Smooth muscle cell (in vitro differentiated cells): ENCODE measurements around the gene CPE. TPM values are rescaled to one million over a fixed set of nuclear protein-coding genes. Genes with fewer than 3 reads are reported as not detected.

Source experiments
- DNase-seq: peaks from one replicate; lab custom pipeline; 2025; ENCODE audit not compliant: unreplicated experiment; lab: John Stamatoyannopoulos, UW
- H2AFZ ChIP-seq: fragments of 200-600 bp; sonication (generic); 2 replicates; pipeline ENCODE4 v1.6.0; 2016; ENCODE audit warnings: antibody characterized with exemption, low read depth, mild to moderate bottlenecking
- H3F3A ChIP-seq: fragments of 200-600 bp; sonication (generic); 2 replicates; pipeline ENCODE4 v1.6.0; 2017; ENCODE audit warnings: antibody characterized with exemption, low read depth
- H3K27ac ChIP-seq: fragments of 200-600 bp; sonication (generic); 2 replicates; pipeline ENCODE4 v1.5.1; 2016; ENCODE audit warnings: low read depth, mild to moderate bottlenecking
- H3K27me3 ChIP-seq: fragments of 200-600 bp; sonication (generic); 2 replicates; pipeline ENCODE4 v1.6.1; 2016; ENCODE audit warnings: low read depth, mild to moderate bottlenecking
- H3K36me3 ChIP-seq: fragments of 200-600 bp; sonication (generic); 2 replicates; pipeline ENCODE4 v1.5.1; 2016; ENCODE audit warnings: low read depth
- H3K4me1 ChIP-seq: fragments of 200-600 bp; sonication (generic); 2 replicates; pipeline ENCODE4 v1.5.1; 2016; ENCODE audit warnings: low read depth
- H3K4me2 ChIP-seq: fragments of 200-600 bp; sonication (generic); 2 replicates; pipeline ENCODE4 v1.6.0; 2016; ENCODE audit warnings: mild to moderate bottlenecking
- H3K4me3 ChIP-seq: fragments of 200-600 bp; sonication (generic); 2 replicates; pipeline ENCODE4 v1.5.1; 2016; ENCODE audit warnings: mild to moderate bottlenecking
- H3K79me2 ChIP-seq: fragments of 200-600 bp; sonication (generic); 2 replicates; pipeline ENCODE4 v1.6.0; 2016; ENCODE audit warnings: low read depth, mild to moderate bottlenecking
- H3K9ac ChIP-seq: fragments of 200-600 bp; sonication (generic); 2 replicates; pipeline ENCODE4 v1.6.0; 2016; ENCODE audit warnings: low read depth
- H3K9me3 ChIP-seq: fragments of 200-600 bp; sonication (generic); replicated peaks from 2 replicates; pipeline ENCODE4 v1.5.1; 2016; ENCODE audit warnings: low read depth
- H4K20me1 ChIP-seq: fragments of 200-600 bp; sonication (generic); 2 replicates; pipeline ENCODE4 v1.6.0; 2016; ENCODE audit warnings: low read depth
- WGBS: methylation state at CpG from one replicate; pipeline ENCODE4 v1.1.7; 2016; ENCODE audit warnings: low lambda C conversion rate; 5-methylcytosine and 5-hydroxymethylcytosine counted together
- polyA plus RNA-seq: library from polyadenylated mRNA; unstranded; fragments of >200 nt; fragmentation: Nextera tagmentation; extraction: Ambion mirVana; gene quantifications from 2 replicates; pipeline ENCODE4 v1.2.1, GENCODE V29; 2016
- total RNA-seq: library from RNA; depleted of rRNA; stranded (reverse); fragments of >200 nt; gene quantifications from 2 replicates; pipeline ENCODE4 v1.2.3, GENCODE V29; 2014
- TF ChIP-seq, protein P1 (sequence below): fragments of 200-600 bp; sonication (generic); IDR thresholded peaks from 2 replicates; pipeline ENCODE4 v1.5.1; 2017; ENCODE audit warnings: borderline replicate concordance, mild to moderate bottlenecking, antibody characterized with exemption; ENCODE audit not compliant: insufficient read depth, poor library complexity, severe bottlenecking

CPE gene
- total and polyA plus RNA-seq, 2 experiments from 2014 or later, result 45.9 to 47.6 TPM

DNA sequence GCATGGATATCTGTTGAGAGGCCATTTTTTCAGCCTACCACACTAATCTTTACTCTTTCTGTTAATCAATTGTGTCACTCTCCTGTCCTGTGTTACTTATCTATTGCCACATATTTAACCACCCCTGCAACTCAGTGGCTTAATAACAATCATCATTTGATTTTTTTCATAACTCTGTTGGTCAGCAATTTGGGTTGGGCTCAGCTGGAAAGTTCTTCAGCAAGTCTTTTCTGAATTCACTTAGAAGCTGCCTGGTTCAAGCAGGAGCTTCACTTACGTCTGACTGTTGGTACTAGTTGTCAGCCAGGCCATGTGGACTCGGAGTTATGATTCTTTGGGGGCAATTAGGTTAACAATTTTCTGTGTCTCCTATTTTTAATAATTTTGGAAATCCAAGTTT is 50.1 kb downstream of the CPE start:
- no peaks in the 10 kb centered on the region for H3K36me3 ChIP-seq
- no peaks in the 10 kb centered on the region for H3K9me3 ChIP-seq
- no peak for DNase-seq
- H3K9ac ChIP-seq, result no peak overlapping the region
- H2AFZ ChIP-seq, result no peak overlapping the region
- 48% methylated on average over 2 of the region's 2 CpGs for WGBS
- no peaks in the 10 kb centered on the region for H4K20me1 ChIP-seq
- H3F3A ChIP-seq, result no peaks in the 10 kb centered on the region
- TF ChIP-seq, protein P1, sequence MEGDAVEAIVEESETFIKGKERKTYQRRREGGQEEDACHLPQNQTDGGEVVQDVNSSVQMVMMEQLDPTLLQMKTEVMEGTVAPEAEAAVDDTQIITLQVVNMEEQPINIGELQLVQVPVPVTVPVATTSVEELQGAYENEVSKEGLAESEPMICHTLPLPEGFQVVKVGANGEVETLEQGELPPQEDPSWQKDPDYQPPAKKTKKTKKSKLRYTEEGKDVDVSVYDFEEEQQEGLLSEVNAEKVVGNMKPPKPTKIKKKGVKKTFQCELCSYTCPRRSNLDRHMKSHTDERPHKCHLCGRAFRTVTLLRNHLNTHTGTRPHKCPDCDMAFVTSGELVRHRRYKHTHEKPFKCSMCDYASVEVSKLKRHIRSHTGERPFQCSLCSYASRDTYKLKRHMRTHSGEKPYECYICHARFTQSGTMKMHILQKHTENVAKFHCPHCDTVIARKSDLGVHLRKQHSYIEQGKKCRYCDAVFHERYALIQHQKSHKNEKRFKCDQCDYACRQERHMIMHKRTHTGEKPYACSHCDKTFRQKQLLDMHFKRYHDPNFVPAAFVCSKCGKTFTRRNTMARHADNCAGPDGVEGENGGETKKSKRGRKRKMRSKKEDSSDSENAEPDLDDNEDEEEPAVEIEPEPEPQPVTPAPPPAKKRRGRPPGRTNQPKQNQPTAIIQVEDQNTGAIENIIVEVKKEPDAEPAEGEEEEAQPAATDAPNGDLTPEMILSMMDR, result no peak
- H3K27ac ChIP-seq, result no peak overlapping the region
- H3K4me2 ChIP-seq, result no peak overlapping the region
- no peak overlapping the region for H3K4me3 ChIP-seq
- H3K27me3 ChIP-seq, result no peaks in the 10 kb centered on the region
- H3K79me2 ChIP-seq, result no peaks in the 10 kb centered on the region
- no peaks in the 10 kb centered on the region for H3K4me1 ChIP-seq

DNA sequence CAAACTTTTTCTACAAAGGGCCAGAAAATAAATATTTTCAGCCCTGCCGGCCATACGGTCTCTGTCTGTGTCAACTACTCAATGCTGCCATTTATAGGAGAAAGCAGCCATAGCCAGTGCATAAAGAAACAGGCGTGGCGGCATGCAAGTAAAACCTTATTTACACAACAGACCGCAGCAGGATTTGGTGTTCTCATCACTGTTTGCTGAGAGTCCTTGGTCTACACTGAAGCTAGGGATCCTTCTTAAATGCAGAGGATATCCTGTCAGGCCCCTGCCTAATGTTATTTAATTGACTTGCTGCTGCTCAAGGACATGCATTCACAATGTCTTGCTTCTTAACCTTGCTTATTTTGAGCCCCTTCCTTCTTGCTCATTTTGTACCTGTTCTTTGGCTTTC is 54.7 kb downstream of the CPE start:
- no peak overlapping the region for H3K9ac ChIP-seq
- no peak for DNase-seq
- H3K9me3 ChIP-seq, result no peaks in the 10 kb centered on the region
- no peaks in the 10 kb centered on the region for H3F3A ChIP-seq
- no peaks in the 10 kb centered on the region for H3K4me1 ChIP-seq
- H2AFZ ChIP-seq, result no peak overlapping the region
- no peak overlapping the region for H3K4me2 ChIP-seq
- no peak overlapping the region for H3K27ac ChIP-seq
- TF ChIP-seq, protein P1, result no peak
- no peaks in the 10 kb centered on the region for H4K20me1 ChIP-seq
- WGBS, result 77% methylated on average over 5 of the region's 5 CpGs
- no peak overlapping the region for H3K4me3 ChIP-seq
- H3K79me2 ChIP-seq, result no peaks in the 10 kb centered on the region
- H3K27me3 ChIP-seq, result no peaks in the 10 kb centered on the region
- H3K36me3 ChIP-seq, result no peaks in the 10 kb centered on the region

DNA sequence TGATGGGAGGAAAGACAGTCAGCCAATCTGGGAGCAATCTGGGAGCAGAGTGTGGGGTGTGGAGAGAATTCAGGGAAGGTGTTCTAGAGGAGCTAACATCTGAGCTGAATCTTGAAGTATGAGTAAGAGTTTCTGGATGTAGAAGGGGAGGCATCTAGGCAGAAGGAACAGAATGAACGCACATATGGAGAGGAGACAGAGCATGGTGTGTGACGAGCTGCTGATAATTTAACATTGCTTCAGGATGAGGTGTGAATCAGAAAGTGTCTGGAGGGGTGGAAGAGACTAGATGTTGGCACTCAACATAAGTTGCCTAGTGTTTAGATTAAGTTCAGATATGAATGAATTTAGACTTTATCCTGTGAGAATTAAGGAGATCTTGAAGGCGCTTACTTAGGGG is 58.9 kb downstream of the CPE start:
- DNase-seq, result no peak
- Histone ChIP-seq H4K20me1 (no peaks in the 10 kb centered on the region), H3K4me2 (no peak overlapping the region), H3K4me1 (peaks cover 11% of the 10 kb centered on the region), H3F3A (no peaks in the 10 kb centered on the region), H3K4me3 (no peak overlapping the region), H3K27ac (no peak overlapping the region), H3K9ac (no peak overlapping the region), H2AFZ (no peak overlapping the region), H3K36me3 (no peaks in the 10 kb centered on the region), H3K79me2 (no peaks in the 10 kb centered on the region), H3K27me3 (no peaks in the 10 kb centered on the region), H3K9me3 (no peaks in the 10 kb centered on the region)
- 91% methylated on average over 3 of the region's 3 CpGs for WGBS
- TF ChIP-seq, protein P1, result no peak

DNA sequence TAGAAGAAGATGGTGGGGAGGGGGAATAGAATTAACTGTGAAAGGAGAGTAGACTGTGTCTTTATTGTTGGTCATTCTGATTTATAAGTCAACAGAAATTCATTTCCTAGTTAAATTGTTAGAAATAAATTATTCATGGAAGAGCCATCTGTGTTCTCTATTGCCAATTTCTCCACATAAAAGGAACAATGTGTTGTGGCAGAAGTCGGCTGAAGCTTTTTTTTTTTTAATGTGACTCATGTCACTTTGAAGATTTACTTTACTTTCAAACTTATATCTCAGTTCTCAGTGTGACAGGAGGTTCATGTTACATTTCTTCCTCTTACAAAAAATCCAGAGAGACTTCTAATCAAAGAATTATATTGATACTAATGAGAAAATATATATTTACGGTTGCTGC is 60.5 kb downstream of the CPE start:
- Histone ChIP-seq H3K4me3 (no peak overlapping the region), H2AFZ (no peak overlapping the region), H3K4me2 (peak overlapping the region; percentile 65), H3K9me3 (no peaks in the 10 kb centered on the region), H3K79me2 (no peaks in the 10 kb centered on the region), H3K4me1 (peaks cover 11% of the 10 kb centered on the region), H3K9ac (no peak overlapping the region), H3K27ac (no peak overlapping the region), H4K20me1 (no peaks in the 10 kb centered on the region), H3K36me3 (no peaks in the 10 kb centered on the region), H3F3A (no peaks in the 10 kb centered on the region), H3K27me3 (no peaks in the 10 kb centered on the region)
- 51% methylated on average over 2 of the region's 2 CpGs for WGBS
- DNase-seq, result no peak
- TF ChIP-seq, protein P1, result no peak
